GM23338 (cell line): ENCODE results near the gene STK16. TPM values are rescaled to one million over a fixed set of nuclear protein-coding genes. Genes with fewer than 3 reads are reported as not detected.

ENCODE experiments used
- ATAC-seq: fragments of 200-7000 bp; cut with Tn5 transposase; 3 replicates; pipeline ENCODE4 v1.9.1; 2020
- DNase-seq: peaks from one replicate; pipeline ENCODE4 v3.0.0-alpha.2; 2015; ENCODE audit warnings: low spot score
- H2AFZ ChIP-seq: fragments of 200-600 bp; sonication (generic); 2 replicates; pipeline ENCODE4 v1.8.0; 2016; ENCODE audit warnings: antibody characterized with exemption, mild to moderate bottlenecking, moderate library complexity
- H3F3A ChIP-seq: fragments of 200-600 bp; sonication (generic); replicated peaks from 2 replicates; pipeline ENCODE4 v1.8.0; 2017; ENCODE audit warnings: antibody characterized with exemption, mixed run types, low read depth
- H3K27ac ChIP-seq: fragments of 200-600 bp; sonication (generic); 2 replicates; pipeline ENCODE4 v1.6.1; 2016; ENCODE audit warnings: low read depth
- H3K27me3 ChIP-seq: fragments of 200-600 bp; sonication (generic); 2 replicates; pipeline ENCODE4 v1.8.0; 2016; ENCODE audit warnings: mild to moderate bottlenecking, mixed run types, moderate library complexity; ENCODE audit not compliant: insufficient read depth
- H3K36me3 ChIP-seq: fragments of 200-600 bp; sonication (generic); 2 replicates; pipeline ENCODE4 v1.8.0; 2016; ENCODE audit warnings: mild to moderate bottlenecking; ENCODE audit not compliant: insufficient read depth
- H3K4me1 ChIP-seq: fragments of 200-600 bp; sonication (generic); 2 replicates; pipeline ENCODE4 v1.8.0; 2016; ENCODE audit warnings: mild to moderate bottlenecking, moderate library complexity; ENCODE audit not compliant: insufficient read depth
- H3K4me2 ChIP-seq: fragments of 200-600 bp; sonication (generic); 2 replicates; pipeline ENCODE4 v1.7.1; 2017; ENCODE audit warnings: mixed run types
- H3K4me3 ChIP-seq: fragments of 200-600 bp; sonication (generic); 2 replicates; pipeline ENCODE4 v1.6.1; 2016; ENCODE audit warnings: mixed run types
- H3K79me2 ChIP-seq: fragments of 200-600 bp; sonication (generic); replicated peaks from 2 replicates; pipeline ENCODE4 v1.8.0; 2017; ENCODE audit warnings: mild to moderate bottlenecking; ENCODE audit not compliant: insufficient read depth
- H3K9me2 ChIP-seq: fragments of 200-600 bp; sonication (generic); 2 replicates; pipeline ENCODE4 v1.8.0; 2017; ENCODE audit not compliant: insufficient read depth
- H4K20me1 ChIP-seq: fragments of 200-600 bp; sonication (generic); replicated peaks from 2 replicates; pipeline ENCODE4 v1.8.0; 2017; ENCODE audit warnings: mild to moderate bottlenecking; ENCODE audit not compliant: insufficient read depth
- H3K27ac Mint-ChIP-seq: 2 replicates; pipeline ENCODE4 v1.8.0; 2020; ENCODE audit warnings: inconsistent platforms, mild to moderate bottlenecking, moderate library complexity, mixed read lengths
- H3K27me3 Mint-ChIP-seq: 3 replicates; pipeline ENCODE4 v1.8.0; 2022; ENCODE audit warnings: low read depth, mild to moderate bottlenecking, moderate library complexity, mixed read lengths, inconsistent platforms; ENCODE audit not compliant: insufficient read depth, poor library complexity
- H3K36me3 Mint-ChIP-seq: 3 replicates; pipeline ENCODE4 v1.8.0; 2021; ENCODE audit warnings: low read depth, mild to moderate bottlenecking, inconsistent platforms, moderate library complexity, mixed read lengths
- H3K4me1 Mint-ChIP-seq: 3 replicates; pipeline ENCODE4 v1.8.0; 2020; ENCODE audit warnings: mild to moderate bottlenecking, inconsistent platforms, mixed read lengths
- H3K4me3 Mint-ChIP-seq: 3 replicates; pipeline ENCODE4 v1.8.0; 2021; ENCODE audit warnings: moderate library complexity, mild to moderate bottlenecking, inconsistent platforms, mixed read lengths
- H3K9me3 Mint-ChIP-seq: 3 replicates; pipeline ENCODE4 v1.8.0; 2020; ENCODE audit warnings: moderate library complexity, mild to moderate bottlenecking, inconsistent platforms, mixed read lengths
- CREB1 ChIP-seq: fragments of 250-450 bp; sonication (Bioruptor Pico); IDR thresholded peaks from 2 replicates; pipeline ENCODE4 v1.5.0; 2020; ENCODE audit warnings: low read depth, mild to moderate bottlenecking, moderate library complexity
- ETS1 ChIP-seq: IDR thresholded peaks from 2 replicates; pipeline ENCODE4 v1.6.1; 2016; ENCODE audit warnings: antibody characterized with exemption
- EZH2 ChIP-seq: fragments of 200-600 bp; sonication (generic); IDR thresholded peaks from one replicate; pipeline ENCODE4 v1.8.0; 2017; ENCODE audit warnings: antibody characterized with exemption, mild to moderate bottlenecking, low read depth; ENCODE audit not compliant: unreplicated experiment
- STAT1 ChIP-seq: IDR thresholded peaks from one replicate; pipeline ENCODE4 v1.6.1; 2016; ENCODE audit warnings: antibody characterized with exemption; ENCODE audit not compliant: unreplicated experiment
- ZNF462 ChIP-seq: fragments of 250-450 bp; sonication (Bioruptor Pico); IDR thresholded peaks from 2 replicates; pipeline ENCODE4 v1.5.0; 2020; ENCODE audit warnings: mild to moderate bottlenecking, moderate library complexity
- polyA plus RNA-seq: library from polyadenylated mRNA; unstranded; fragments of >200 nt; fragmentation: Nextera tagmentation; extraction: Ambion mirVana; gene quantifications from 2 replicates; pipeline ENCODE4 v1.2.1, GENCODE V29; 2016
- total RNA-seq: library from RNA; depleted of rRNA; stranded (reverse); fragments of >200 nt; shearing (Covaris generic); gene quantifications from 2 replicates; pipeline ENCODE4 v1.2.3, GENCODE V29; 2014
- TF ChIP-seq, protein P1 (sequence below): IDR thresholded peaks from one replicate; pipeline ENCODE4 v1.6.1; 2018; ENCODE audit warnings: antibody characterized with exemption; ENCODE audit not compliant: unreplicated experiment
- TF ChIP-seq, protein P2 (sequence below), 2 experiments: fragments of 200-600 bp in 1 of 2; sonication (generic) in 1 of 2; conservative IDR thresholded peaks; 2 replicates each; pipeline versions ENCODE4 v1.5.1 to v1.6.1; 2016 to 2017; ENCODE audit warnings: antibody characterized with exemption in 2 of 2, low read depth in 2 of 2, mild to moderate bottlenecking in 2 of 2, moderate library complexity in 1 of 2

Gene STK16
- total and polyA plus RNA-seq, 2 experiments from 2014 or later = 3.1 to 17.0 TPM

DNA sequence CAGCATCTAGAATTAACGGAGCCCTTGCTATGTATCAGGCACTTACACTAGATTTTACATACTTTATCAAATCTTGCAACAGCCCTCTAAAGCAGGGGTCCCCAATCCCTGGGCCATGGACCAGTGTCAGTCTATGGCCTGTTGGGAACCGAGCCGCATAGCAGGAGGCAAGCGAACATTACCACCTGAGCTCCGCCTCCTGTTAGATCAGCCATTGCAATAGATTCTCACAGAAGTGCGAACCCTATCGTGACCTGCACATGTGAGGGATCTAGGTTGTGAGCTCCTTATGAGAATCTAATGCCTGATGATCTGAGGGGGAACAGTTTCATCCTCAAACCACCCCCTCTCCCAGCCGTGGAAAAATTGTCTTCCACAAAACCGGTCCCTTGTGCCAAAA is 47.3 kb downstream of the STK16 start:
- Mint-ChIP-seq H3K27ac (no peak overlapping the region), H3K27me3 (peaks cover 27% of the 10 kb centered on the region), H3K4me1 (0 out of 3 replicates have a peak, but pooled peaks cover 3% of the 10 kb centered on the region), H3K36me3 (no peaks in the 10 kb centered on the region; the same call in 2 of the 3 replicates), H3K4me3 (no peak overlapping the region), H3K9me3 (no peaks in the 10 kb centered on the region; the same call in 1 of the 3 replicates)
- Histone ChIP-seq H3K9me2 (no peaks in the 10 kb centered on the region), H4K20me1 (no peaks in the 10 kb centered on the region), H3K27me3 (peaks cover 19% of the 10 kb centered on the region), H2AFZ (no peak overlapping the region), H3K4me2 (no peak overlapping the region), H3K36me3 (no peaks in the 10 kb centered on the region), H3K4me1 (peaks cover 3% of the 10 kb centered on the region; the same call in 1 of the 2 replicates), H3K4me3 (no peak overlapping the region), H3K79me2 (no peaks in the 10 kb centered on the region), H3F3A (peaks cover 5% of the 10 kb centered on the region; the same call in 1 of the 2 replicates), H3K27ac (no peak overlapping the region)
- DNase-seq = no peak
- no peak for TF ChIP-seq ETS1
- TF ChIP-seq STAT1 = no peak
- no peak for TF ChIP-seq EZH2
- TF ChIP-seq, protein P1, sequence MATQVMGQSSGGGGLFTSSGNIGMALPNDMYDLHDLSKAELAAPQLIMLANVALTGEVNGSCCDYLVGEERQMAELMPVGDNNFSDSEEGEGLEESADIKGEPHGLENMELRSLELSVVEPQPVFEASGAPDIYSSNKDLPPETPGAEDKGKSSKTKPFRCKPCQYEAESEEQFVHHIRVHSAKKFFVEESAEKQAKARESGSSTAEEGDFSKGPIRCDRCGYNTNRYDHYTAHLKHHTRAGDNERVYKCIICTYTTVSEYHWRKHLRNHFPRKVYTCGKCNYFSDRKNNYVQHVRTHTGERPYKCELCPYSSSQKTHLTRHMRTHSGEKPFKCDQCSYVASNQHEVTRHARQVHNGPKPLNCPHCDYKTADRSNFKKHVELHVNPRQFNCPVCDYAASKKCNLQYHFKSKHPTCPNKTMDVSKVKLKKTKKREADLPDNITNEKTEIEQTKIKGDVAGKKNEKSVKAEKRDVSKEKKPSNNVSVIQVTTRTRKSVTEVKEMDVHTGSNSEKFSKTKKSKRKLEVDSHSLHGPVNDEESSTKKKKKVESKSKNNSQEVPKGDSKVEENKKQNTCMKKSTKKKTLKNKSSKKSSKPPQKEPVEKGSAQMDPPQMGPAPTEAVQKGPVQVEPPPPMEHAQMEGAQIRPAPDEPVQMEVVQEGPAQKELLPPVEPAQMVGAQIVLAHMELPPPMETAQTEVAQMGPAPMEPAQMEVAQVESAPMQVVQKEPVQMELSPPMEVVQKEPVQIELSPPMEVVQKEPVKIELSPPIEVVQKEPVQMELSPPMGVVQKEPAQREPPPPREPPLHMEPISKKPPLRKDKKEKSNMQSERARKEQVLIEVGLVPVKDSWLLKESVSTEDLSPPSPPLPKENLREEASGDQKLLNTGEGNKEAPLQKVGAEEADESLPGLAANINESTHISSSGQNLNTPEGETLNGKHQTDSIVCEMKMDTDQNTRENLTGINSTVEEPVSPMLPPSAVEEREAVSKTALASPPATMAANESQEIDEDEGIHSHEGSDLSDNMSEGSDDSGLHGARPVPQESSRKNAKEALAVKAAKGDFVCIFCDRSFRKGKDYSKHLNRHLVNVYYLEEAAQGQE = no peak
- no peak for TF ChIP-seq CREB1 (CRISPR knock-in tag)
- TF ChIP-seq, protein P2, sequence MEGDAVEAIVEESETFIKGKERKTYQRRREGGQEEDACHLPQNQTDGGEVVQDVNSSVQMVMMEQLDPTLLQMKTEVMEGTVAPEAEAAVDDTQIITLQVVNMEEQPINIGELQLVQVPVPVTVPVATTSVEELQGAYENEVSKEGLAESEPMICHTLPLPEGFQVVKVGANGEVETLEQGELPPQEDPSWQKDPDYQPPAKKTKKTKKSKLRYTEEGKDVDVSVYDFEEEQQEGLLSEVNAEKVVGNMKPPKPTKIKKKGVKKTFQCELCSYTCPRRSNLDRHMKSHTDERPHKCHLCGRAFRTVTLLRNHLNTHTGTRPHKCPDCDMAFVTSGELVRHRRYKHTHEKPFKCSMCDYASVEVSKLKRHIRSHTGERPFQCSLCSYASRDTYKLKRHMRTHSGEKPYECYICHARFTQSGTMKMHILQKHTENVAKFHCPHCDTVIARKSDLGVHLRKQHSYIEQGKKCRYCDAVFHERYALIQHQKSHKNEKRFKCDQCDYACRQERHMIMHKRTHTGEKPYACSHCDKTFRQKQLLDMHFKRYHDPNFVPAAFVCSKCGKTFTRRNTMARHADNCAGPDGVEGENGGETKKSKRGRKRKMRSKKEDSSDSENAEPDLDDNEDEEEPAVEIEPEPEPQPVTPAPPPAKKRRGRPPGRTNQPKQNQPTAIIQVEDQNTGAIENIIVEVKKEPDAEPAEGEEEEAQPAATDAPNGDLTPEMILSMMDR (conservative IDR thresholded peaks at IDR 0.05; ENCODE audit: low read depth in 2 of 2) = no peak
- TF ChIP-seq ZNF462 (CRISPR knock-in tag) = no peak
- ATAC-seq = no peak
